Measurements from ENCODE around the gene ECI1.

The ECI1 gene

DNA sequence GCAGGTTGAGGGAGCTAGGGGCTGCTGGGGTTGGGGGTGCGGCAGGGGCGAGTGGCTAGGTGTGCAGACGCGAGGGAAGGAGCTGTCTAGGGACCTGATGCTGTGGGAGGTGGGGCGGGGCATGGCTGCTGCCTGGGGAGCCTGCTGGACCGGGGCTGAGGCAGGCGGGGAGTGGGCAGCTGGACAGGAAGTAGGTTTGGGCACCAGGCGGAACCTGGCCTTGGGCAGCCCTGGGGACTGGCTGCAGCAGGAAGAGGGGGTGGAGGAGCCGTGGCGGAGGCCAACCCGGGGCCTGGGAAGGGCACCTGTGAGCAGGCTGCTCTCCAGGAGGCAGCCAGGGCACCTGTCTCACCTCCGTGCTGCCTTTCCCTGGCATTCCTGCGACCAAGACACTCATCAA, 21.0 kb downstream of the ECI1 start:
- Histone ChIP-seq H3K9me3 (ENCODE audit: control insufficient read depth in 1 of 2, low read length in 2 of 2) (no peaks in the 10 kb centered on the region), H3K36me3 (ENCODE audit: control insufficient read depth in 1 of 2, insufficient read depth in 2 of 2, low read length in 2 of 2) (peaks cover 29 to 80% of the 10 kb centered on the region in 2 donors), H3K4me3 (ENCODE audit: low read depth in 1 of 2, low read length in 2 of 2) (no peak overlapping the region), H3K27me3 (ENCODE audit: low read depth, low read length) (no peaks in the 10 kb centered on the region), H3K27ac (ENCODE audit: low read length) (no peak overlapping the region), H3K4me1 (ENCODE audit: control insufficient read depth in 1 of 2, insufficient read depth in 2 of 2, low read length in 2 of 2) (peaks cover 0 to 6% of the 10 kb centered on the region in 2 donors)

- Histone ChIP-seq H3K4me3 (ENCODE audit: low read depth in 1 of 2, low read length in 2 of 2) (no peak overlapping the region), H3K27me3 (ENCODE audit: low read depth, low read length) (no peaks in the 10 kb centered on the region), H3K27ac (ENCODE audit: low read length) (no peak overlapping the region), H3K4me1 (ENCODE audit: control insufficient read depth in 1 of 2, insufficient read depth in 2 of 2, low read length in 2 of 2) (peaks cover 0 to 12% of the 10 kb centered on the region in 2 donors), H3K36me3 (ENCODE audit: control insufficient read depth in 1 of 2, insufficient read depth in 2 of 2, low read length in 2 of 2) (peaks cover 29 to 74% of the 10 kb centered on the region in 2 donors), H3K9me3 (ENCODE audit: control insufficient read depth in 1 of 2, low read length in 2 of 2) (no peaks in the 10 kb centered on the region)
These were observed 21.6 kb downstream of the ECI1 start for GRCh38 chr16:2229632-2230250.

DNA sequence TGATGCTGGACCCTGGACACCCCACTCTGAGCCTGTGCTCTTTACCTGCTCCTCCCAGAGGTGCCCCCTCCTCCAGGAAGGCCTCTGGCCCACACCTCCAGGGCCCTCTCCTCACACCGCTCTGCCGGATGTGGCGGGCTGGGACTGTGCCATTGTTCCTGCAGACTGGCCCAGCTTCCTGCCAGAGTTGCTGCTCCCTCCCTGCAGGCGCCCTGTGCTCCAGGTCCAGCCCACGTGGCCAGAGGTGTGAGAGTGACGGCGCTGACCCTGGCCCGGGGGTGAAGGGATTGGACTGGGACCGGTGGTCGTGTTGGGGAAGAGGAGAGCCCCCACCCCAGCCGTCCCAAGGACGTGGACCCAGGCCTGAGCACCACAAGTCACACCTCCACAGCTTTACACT, 22.3 kb downstream of the ECI1 start:
- Histone ChIP-seq H3K4me1 (ENCODE audit: control insufficient read depth in 1 of 2, insufficient read depth in 2 of 2, low read length in 2 of 2) (peaks cover 0 to 19% of the 10 kb centered on the region in 2 donors), H3K36me3 (ENCODE audit: control insufficient read depth in 1 of 2, insufficient read depth in 2 of 2, low read length in 2 of 2) (peaks cover 29 to 67% of the 10 kb centered on the region in 2 donors), H3K9me3 (ENCODE audit: control insufficient read depth in 1 of 2, low read length in 2 of 2) (no peaks in the 10 kb centered on the region), H3K27me3 (ENCODE audit: low read depth, low read length) (no peaks in the 10 kb centered on the region), H3K27ac (ENCODE audit: low read length) (no peak overlapping the region), H3K4me3 (ENCODE audit: low read depth in 1 of 2, low read length in 2 of 2) (no peak overlapping the region)

DNA sequence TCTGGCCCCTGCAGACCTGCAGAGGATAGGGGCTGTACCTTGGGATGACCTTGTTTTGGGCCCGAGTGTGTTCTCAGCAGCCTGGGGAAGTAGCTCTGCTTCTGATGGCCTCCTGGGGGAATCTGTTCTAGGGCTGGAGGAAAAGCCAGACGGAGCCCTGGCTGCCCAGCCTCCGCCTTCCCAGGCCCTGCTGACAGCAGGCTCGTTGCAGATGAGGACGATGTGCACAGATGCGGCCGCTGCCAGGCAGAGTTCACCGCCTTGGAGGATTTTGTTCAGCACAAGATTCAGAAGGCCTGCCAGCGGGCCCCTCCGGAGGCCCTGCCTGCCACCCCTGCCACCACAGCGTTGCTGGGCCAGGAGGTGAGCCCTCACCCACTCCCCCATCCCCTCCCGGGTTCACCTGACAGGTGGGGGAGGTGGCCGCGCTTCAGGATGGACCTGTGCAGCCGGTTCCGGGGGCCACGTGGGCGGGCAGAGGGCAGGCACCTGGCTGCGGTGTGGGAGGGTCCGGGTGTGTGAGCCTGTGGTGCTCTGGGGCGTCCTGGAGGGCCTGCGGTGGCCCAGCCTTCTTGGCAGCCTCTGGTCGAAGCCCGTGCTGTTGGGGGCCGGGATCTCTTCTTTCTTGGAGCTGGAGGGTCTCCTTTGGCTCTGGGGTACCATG, 23.1 kb downstream of the ECI1 start:
- Histone ChIP-seq H3K27me3 (ENCODE audit: low read depth, low read length) (no peaks in the 10 kb centered on the region), H3K9me3 (ENCODE audit: control insufficient read depth in 1 of 2, low read length in 2 of 2) (no peaks in the 10 kb centered on the region), H3K27ac (ENCODE audit: low read length) (no peak overlapping the region), H3K4me1 (ENCODE audit: control insufficient read depth in 1 of 2, insufficient read depth in 2 of 2, low read length in 2 of 2) (peaks cover 0 to 21% of the 10 kb centered on the region in 2 donors), H3K36me3 (ENCODE audit: control insufficient read depth in 1 of 2, insufficient read depth in 2 of 2, low read length in 2 of 2) (peaks cover 24 to 59% of the 10 kb centered on the region in 2 donors), H3K4me3 (ENCODE audit: low read depth in 1 of 2, low read length in 2 of 2) (no peak overlapping the region)

- no peak overlapping the region for H3K27ac ChIP-seq (ENCODE audit: low read length)
- no peaks in the 10 kb centered on the region for H3K27me3 ChIP-seq (ENCODE audit: low read depth, low read length)
- peaks cover 24 to 46% of the 10 kb centered on the region in 2 donors for H3K36me3 ChIP-seq (ENCODE audit: control insufficient read depth in 1 of 2, insufficient read depth in 2 of 2, low read length in 2 of 2)
- peaks cover 0 to 21% of the 10 kb centered on the region in 2 donors for H3K4me1 ChIP-seq (ENCODE audit: control insufficient read depth in 1 of 2, insufficient read depth in 2 of 2, low read length in 2 of 2)
- H3K9me3 ChIP-seq (ENCODE audit: control insufficient read depth in 1 of 2, low read length in 2 of 2) = no peaks in the 10 kb centered on the region
- H3K4me3 ChIP-seq (ENCODE audit: low read depth in 1 of 2, low read length in 2 of 2) = no peak overlapping the region
These were observed 24.5 kb downstream of the ECI1 start for GRCh38 chr16:2226918-2227317.

DNA sequence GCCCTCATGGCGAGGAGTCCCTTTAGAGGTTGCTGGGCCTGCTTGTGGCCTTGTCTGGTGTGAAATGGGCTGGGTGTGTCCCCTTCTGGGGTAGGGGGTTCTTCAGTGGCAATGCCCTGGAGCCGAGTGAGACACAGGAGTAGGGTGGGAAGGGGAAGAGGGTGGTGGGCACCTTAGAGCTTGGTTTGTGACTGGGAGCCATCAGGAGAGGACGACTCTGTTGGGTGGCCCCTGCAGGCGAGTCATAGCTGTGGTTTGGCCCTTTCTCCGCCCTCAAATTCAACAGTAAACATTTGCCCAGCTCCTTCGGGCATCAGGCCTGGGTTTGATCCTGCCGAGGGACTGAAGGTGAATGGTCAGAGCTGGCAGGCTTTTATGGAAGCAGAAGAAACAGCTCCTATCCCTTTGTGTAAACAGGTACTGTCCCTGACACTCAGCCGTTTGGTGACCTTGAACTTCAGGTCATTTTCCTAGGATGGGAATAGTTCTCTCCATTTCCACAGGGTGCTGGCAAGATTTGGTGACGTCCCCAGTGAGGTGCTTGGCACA, 25.1 kb downstream of the ECI1 start:
- no peaks in the 10 kb centered on the region for H3K9me3 ChIP-seq (ENCODE audit: control insufficient read depth in 1 of 2, low read length in 2 of 2)

DNA sequence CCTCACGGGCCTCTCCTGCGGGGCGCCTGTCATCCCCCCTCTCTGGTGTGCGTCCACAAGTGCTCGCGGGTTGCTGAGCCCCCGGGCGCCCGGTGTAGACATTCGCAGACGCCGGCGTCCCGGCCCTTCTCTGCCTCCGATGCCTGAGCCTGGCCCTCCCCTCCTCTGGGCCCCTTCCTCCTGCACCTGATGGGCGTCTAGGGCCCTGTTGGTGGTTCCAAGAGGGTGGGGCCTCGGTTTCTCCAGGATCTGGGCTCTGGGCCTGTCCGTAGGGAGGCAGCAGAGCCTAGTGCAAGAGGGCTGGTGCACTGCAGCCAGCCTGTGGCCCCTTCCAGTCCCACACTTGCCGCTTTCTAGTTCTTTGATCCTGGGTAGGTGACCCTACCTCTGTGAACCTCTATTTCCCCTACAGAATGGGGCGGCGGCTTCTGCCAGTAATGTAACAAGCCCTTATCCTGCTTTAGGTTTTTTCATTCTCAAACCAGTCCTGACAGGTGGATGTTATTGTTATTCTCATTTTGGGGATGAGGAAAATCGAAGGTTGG, 27.4 kb downstream of the ECI1 start:
- H3K27ac ChIP-seq (ENCODE audit: low read length) = peak overlapping the region; percentile 63
- H3K36me3 ChIP-seq (ENCODE audit: control insufficient read depth in 1 of 2, insufficient read depth in 2 of 2, low read length in 2 of 2) = peaks cover 4 to 17% of the 10 kb centered on the region in 2 donors
- H3K4me3 ChIP-seq (ENCODE audit: low read depth in 1 of 2, low read length in 2 of 2) = peak overlapping the region; percentile 83 to 85
- no peaks in the 10 kb centered on the region for H3K9me3 ChIP-seq (ENCODE audit: control insufficient read depth in 1 of 2, low read length in 2 of 2)
- no peaks in the 10 kb centered on the region for H3K27me3 ChIP-seq (ENCODE audit: low read depth, low read length)
- H3K4me1 ChIP-seq (ENCODE audit: control insufficient read depth in 1 of 2, insufficient read depth in 2 of 2, low read length in 2 of 2) = peaks cover 0 to 21% of the 10 kb centered on the region in 2 donors

More for the DNA sequence above, 25.1 kb downstream of the ECI1 start:
- peaks cover 0 to 21% of the 10 kb centered on the region in 2 donors for H3K4me1 ChIP-seq (ENCODE audit: control insufficient read depth in 1 of 2, insufficient read depth in 2 of 2, low read length in 2 of 2)
- peaks cover 18 to 40% of the 10 kb centered on the region in 2 donors for H3K36me3 ChIP-seq (ENCODE audit: control insufficient read depth in 1 of 2, insufficient read depth in 2 of 2, low read length in 2 of 2)
- no peak overlapping the region for H3K27ac ChIP-seq (ENCODE audit: low read length)
- no peak overlapping the region for H3K4me3 ChIP-seq (ENCODE audit: low read depth in 1 of 2, low read length in 2 of 2)
- H3K27me3 ChIP-seq (ENCODE audit: low read depth, low read length) = no peaks in the 10 kb centered on the region

GRCh38 chr16:2223221-2223941, 28.0 kb downstream of the ECI1 start, which contains the start of gene E4F1:
Gene E4F1, plus strand, starts transcription at chr16:2223591. Its CDS starts 23 bp downstream, at chr16:2223614.
- H3K4me3 ChIP-seq (ENCODE audit: low read depth in 1 of 2, low read length in 2 of 2) = peak within 1 kb of the TSS; percentile 83 to 85
- H3K27ac ChIP-seq (ENCODE audit: low read length) = peak within 1 kb of the TSS; percentile 63
- H3K4me1 ChIP-seq (ENCODE audit: control insufficient read depth in 1 of 2, insufficient read depth in 2 of 2, low read length in 2 of 2) = peaks cover 0 to 21% of the 10 kb centered on the region in 2 donors
- H3K27me3 ChIP-seq (ENCODE audit: low read depth, low read length) = no peaks in the 10 kb centered on the region
- peaks cover 4 to 10% of the 10 kb centered on the region in 2 donors for H3K36me3 ChIP-seq (ENCODE audit: control insufficient read depth in 1 of 2, insufficient read depth in 2 of 2, low read length in 2 of 2)
- no peaks in the 10 kb centered on the region for H3K9me3 ChIP-seq (ENCODE audit: control insufficient read depth in 1 of 2, low read length in 2 of 2)

DNA sequence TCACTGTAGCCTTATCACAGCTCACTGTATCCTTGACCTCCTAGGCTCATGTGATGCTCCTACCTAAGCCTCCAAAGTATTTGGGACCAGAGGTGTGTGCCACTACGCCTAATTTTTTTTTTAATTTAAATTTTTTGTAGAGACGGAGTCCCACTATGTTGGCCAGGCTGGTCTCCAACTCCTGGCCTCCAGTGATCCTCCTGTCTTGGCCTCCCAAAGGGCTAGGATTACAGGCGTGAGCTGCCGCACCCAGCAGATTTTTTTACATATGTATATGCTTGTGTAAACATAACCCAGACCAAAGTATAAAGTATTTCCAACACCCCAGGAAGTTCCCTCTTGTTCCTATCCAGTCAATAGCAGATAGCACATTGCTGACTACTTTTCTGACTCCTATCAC, 35.1 kb downstream of the ECI1 start:
- H3K4me1 ChIP-seq (ENCODE audit: control insufficient read depth in 1 of 2, insufficient read depth in 2 of 2, low read length in 2 of 2) = peaks cover 14 to 20% of the 10 kb centered on the region in 2 donors
- H3K4me3 ChIP-seq (ENCODE audit: low read depth in 1 of 2, low read length in 2 of 2) = no peak overlapping the region
- no peak overlapping the region for H3K27ac ChIP-seq (ENCODE audit: low read length)
- H3K9me3 ChIP-seq (ENCODE audit: control insufficient read depth in 1 of 2, low read length in 2 of 2) = no peaks in the 10 kb centered on the region
- H3K27me3 ChIP-seq (ENCODE audit: low read depth, low read length) = no peaks in the 10 kb centered on the region
- peaks cover 0 to 6% of the 10 kb centered on the region in 2 donors for H3K36me3 ChIP-seq (ENCODE audit: control insufficient read depth in 1 of 2, insufficient read depth in 2 of 2, low read length in 2 of 2)

- H3K9me3 ChIP-seq (ENCODE audit: control insufficient read depth in 1 of 2, low read length in 2 of 2) = no peaks in the 10 kb centered on the region
- H3K27me3 ChIP-seq (ENCODE audit: low read depth, low read length) = no peaks in the 10 kb centered on the region
- peaks cover 0 to 6% of the 10 kb centered on the region in 2 donors for H3K36me3 ChIP-seq (ENCODE audit: control insufficient read depth in 1 of 2, insufficient read depth in 2 of 2, low read length in 2 of 2)
- H3K4me3 ChIP-seq (ENCODE audit: low read depth in 1 of 2, low read length in 2 of 2) = peak within 1 kb of the TSS; percentile 61 to 85
- peaks cover 14 to 20% of the 10 kb centered on the region in 2 donors for H3K4me1 ChIP-seq (ENCODE audit: control insufficient read depth in 1 of 2, insufficient read depth in 2 of 2, low read length in 2 of 2)
- H3K27ac ChIP-seq (ENCODE audit: low read length) = peak within 1 kb of the TSS; percentile 64
These were observed 36.7 kb downstream of the ECI1 start, which contains the start of gene PGP for GRCh38 chr16:2214719-2214968. Gene PGP, minus strand, starts transcription at chr16:2214840. Its CDS starts 63 bp downstream, at chr16:2214777.
